NCI-H2171 treated with DMSO at 0.1 percent for 48 hours (cell line): Measurements from ENCODE around the gene SLC8B1.

Experiments
- DNase-seq: peaks from one replicate; lab custom pipeline; 2025; lab: John Stamatoyannopoulos, UW

SLC8B1 gene

GRCh38 chr12:113322343-113322742, 12.6 kb downstream of the SLC8B1 start:
- DNase-seq, result no peak

GRCh38 chr12:113320401-113320800, 14.5 kb downstream of the SLC8B1 start:
- DNase-seq, result no peak

GRCh38 chr12:113318900-113319628, 15.8 kb downstream of the SLC8B1 start:
- DNase-seq, result no peak

GRCh38 chr12:113318046-113318656, 16.8 kb downstream of the SLC8B1 start:
- DNase-seq, result no peak

- DNase-seq, result no peak
Observed at GRCh38 chr12:113317122-113317521, 17.8 kb downstream of the SLC8B1 start.

- DNase-seq, result no peak
Observed at GRCh38 chr12:113316155-113316554, 18.8 kb downstream of the SLC8B1 start.

GRCh38 chr12:113315358-113315757, 19.6 kb downstream of the SLC8B1 start:
- no peak for DNase-seq

- no peak for DNase-seq
Observed at GRCh38 chr12:113314121-113314529, 20.8 kb downstream of the SLC8B1 start.

GRCh38 chr12:113310489-113310888, 24.4 kb downstream of the SLC8B1 start:
- peak; percentile 18 for DNase-seq

GRCh38 chr12:113306382-113306781, 28.5 kb downstream of the SLC8B1 start:
- peak; percentile 20 for DNase-seq

GRCh38 chr12:113305281-113305856, 29.5 kb downstream of the SLC8B1 start:
- DNase-seq, result no peak

- DNase-seq, result no peak
Observed at GRCh38 chr12:113302886-113303640, 31.8 kb downstream of the SLC8B1 start.

- no peak for DNase-seq
Observed at GRCh38 chr12:113302466-113302865, 32.4 kb downstream of the SLC8B1 start.

- no peak for DNase-seq
Observed at GRCh38 chr12:113301811-113302210, 33.1 kb downstream of the SLC8B1 start.

- DNase-seq, result peak; percentile 40
Observed at GRCh38 chr12:113299619-113300237, 35.2 kb downstream of the SLC8B1 start.

- peak; percentile 95 for DNase-seq
Observed at GRCh38 chr12:113298861-113299545, 35.9 kb downstream of the SLC8B1 start.

GRCh38 chr12:113298472-113298817, 36.5 kb downstream of the SLC8B1 start:
- no peak for DNase-seq

- peak; percentile 9 for DNase-seq
Observed at GRCh38 chr12:113297621-113298471, 37.1 kb downstream of the SLC8B1 start.

GRCh38 chr12:113297214-113297587, 37.7 kb downstream of the SLC8B1 start:
- DNase-seq, result no peak

GRCh38 chr12:113296557-113297213, 38.2 kb downstream of the SLC8B1 start:
- no peak for DNase-seq
